GM10266 (cell line): Measurements from ENCODE around the gene CLEC7A.

Experiments
- DNase-seq: peaks from one replicate; pipeline ENCODE4 v3.0.0; 2012; ENCODE audit errors: extremely low spot score
- TF ChIP-seq, protein P1 (sequence below): IDR thresholded peaks from 2 replicates; pipeline ENCODE4 v1.5.1; 2012; ENCODE audit warnings: mild to moderate bottlenecking, low read depth; ENCODE audit not compliant: control insufficient read depth, insufficient read depth; ENCODE audit errors: missing control alignments

Gene CLEC7A

GRCh38 chr12:10095971-10096370 lies 34.0 kb downstream of the CLEC7A start:
- no peak for DNase-seq
- TF ChIP-seq, protein P1, sequence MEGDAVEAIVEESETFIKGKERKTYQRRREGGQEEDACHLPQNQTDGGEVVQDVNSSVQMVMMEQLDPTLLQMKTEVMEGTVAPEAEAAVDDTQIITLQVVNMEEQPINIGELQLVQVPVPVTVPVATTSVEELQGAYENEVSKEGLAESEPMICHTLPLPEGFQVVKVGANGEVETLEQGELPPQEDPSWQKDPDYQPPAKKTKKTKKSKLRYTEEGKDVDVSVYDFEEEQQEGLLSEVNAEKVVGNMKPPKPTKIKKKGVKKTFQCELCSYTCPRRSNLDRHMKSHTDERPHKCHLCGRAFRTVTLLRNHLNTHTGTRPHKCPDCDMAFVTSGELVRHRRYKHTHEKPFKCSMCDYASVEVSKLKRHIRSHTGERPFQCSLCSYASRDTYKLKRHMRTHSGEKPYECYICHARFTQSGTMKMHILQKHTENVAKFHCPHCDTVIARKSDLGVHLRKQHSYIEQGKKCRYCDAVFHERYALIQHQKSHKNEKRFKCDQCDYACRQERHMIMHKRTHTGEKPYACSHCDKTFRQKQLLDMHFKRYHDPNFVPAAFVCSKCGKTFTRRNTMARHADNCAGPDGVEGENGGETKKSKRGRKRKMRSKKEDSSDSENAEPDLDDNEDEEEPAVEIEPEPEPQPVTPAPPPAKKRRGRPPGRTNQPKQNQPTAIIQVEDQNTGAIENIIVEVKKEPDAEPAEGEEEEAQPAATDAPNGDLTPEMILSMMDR: no peak

DNA sequence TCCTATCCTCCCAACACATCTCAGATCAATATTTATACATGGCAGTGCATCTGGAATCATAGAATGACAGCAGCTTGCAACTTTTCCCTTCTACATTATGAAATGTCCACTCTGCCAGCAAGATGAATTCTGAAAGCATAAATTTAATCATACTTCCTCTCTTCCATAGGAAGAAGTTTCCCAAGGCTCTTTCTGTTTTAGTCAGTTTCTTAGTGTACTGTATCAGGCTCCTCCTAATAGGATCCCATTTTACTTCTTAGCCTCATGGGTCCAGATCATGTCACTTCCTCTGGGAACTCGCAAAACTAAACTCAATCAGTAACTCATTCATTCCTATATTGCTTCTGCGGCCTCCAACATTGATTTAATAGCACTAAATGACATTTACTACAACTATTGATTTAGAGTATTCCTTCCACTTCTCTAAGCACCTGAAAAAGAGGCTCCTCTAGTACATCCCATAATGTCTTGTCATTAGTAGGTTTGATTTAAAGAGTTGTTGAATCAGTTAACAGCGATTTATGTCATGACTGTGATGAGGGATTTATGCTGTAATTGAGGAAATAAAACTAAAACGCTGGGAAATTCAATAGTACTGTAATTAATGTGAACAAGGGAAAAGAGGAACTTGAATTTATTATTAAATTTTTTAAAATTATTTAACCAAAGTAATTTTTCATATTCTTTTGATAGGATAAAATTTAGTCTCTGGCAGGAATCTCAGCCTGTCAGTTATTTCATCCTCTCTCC lies 35.2 kb downstream of the CLEC7A start:
- TF ChIP-seq, protein P1: no peak

GRCh38 chr12:10088955-10089900 lies 40.8 kb downstream of the CLEC7A start:
- no peak for DNase-seq
- TF ChIP-seq, protein P1: no peak

More for the DNA sequence above, 35.2 kb downstream of the CLEC7A start:
- no peak for DNase-seq

GRCh38 chr12:10088031-10088430 lies 42.0 kb downstream of the CLEC7A start:
- TF ChIP-seq, protein P1: no peak
- no peak for DNase-seq

- DNase-seq: no peak
- TF ChIP-seq, protein P1: no peak
These were observed 43.6 kb downstream of the CLEC7A start for GRCh38 chr12:10086387-10086786.

DNA sequence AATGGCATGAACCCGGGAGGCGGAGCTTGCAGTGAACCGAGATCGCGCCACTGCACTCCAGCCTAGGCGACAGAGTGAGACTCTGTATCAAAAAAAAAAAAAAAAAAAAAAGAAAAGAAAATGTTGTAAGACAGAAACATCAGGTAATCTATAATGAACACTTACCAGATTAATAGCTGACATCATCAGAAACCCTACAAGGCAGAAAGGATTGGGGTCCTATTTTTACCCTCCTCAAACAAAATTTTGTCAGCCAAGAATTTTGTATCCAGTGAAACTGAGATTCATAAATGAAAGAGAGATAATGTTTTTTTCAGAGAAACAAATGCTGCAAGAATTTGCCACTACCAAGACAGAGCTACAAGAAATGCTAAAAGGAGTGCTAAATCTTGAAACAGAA lies 45.3 kb downstream of the CLEC7A start:
- DNase-seq: no peak
- TF ChIP-seq, protein P1: no peak
